ENCODE data around the gene NBPF11. TPM values are rescaled to one million over a fixed set of nuclear protein-coding genes. Genes with fewer than 3 reads are reported as not detected.
"Not testable (repeated sequence)": the region's sequence is repeated elsewhere in the genome, so short reads cannot be mapped to it uniquely, and the experiment has no call there.

The NBPF11 gene
- total RNA-seq, 1 donor from 2014 or later, result 3.1 TPM

DNA sequence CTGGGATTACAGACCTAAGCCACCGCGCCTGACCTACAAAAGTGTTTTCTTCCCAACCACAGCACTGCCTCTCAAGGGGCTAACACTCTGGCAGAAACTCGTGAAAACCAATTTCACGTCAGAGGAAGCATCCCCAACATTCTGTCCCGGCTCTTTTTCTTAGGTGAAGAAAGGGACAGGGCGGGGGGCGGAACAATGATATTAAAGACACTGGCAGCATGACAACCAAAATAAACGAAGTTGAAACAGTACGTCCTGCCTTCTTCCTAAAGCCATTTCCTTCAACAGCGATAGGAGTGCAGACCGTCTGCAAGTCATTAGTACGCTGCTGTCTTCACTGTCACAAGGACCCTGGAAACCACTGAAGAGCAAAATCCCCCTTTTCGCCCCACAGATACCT lies 74.0 kb downstream of the NBPF11 start:
- intact Hi-C loops (cut with DNase I); DNase-seq: not testable (repeated sequence)
- peak; percentile 54 for ATAC-seq (ENCODE audit: poor library complexity)

- intact Hi-C loops (cut with DNase I); DNase-seq; ATAC-seq (ENCODE audit: poor library complexity): not testable (repeated sequence)
Observed at GRCh38 chr1:148077458-148077857, 74.6 kb downstream of the NBPF11 start.

DNA sequence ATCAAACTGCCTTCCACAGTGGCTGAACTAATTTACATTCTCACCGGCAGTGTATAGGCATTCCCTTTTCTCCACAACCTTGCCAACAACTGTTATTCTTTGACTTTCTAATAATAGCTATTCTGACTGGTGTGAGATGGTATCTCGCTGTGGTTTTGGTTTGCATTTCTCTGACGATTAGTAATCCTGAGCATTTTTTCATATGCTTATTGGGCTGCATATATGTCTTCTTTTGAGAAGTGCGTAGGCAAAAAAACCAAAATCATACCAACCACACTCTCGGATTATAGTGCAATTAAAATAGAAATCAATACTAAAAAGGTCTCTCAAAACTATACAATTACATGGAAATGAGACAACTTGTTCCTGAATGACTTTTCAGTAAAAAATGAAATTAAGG lies 78.7 kb downstream of the NBPF11 start:
- intact Hi-C loops (cut with DNase I); ATAC-seq (ENCODE audit: poor library complexity); DNase-seq: not testable (repeated sequence)

GRCh38 chr1:148068606-148069005 lies 83.5 kb downstream of the NBPF11 start:
- intact Hi-C loops (cut with DNase I); ATAC-seq (ENCODE audit: poor library complexity); DNase-seq: not testable (repeated sequence)

DNA sequence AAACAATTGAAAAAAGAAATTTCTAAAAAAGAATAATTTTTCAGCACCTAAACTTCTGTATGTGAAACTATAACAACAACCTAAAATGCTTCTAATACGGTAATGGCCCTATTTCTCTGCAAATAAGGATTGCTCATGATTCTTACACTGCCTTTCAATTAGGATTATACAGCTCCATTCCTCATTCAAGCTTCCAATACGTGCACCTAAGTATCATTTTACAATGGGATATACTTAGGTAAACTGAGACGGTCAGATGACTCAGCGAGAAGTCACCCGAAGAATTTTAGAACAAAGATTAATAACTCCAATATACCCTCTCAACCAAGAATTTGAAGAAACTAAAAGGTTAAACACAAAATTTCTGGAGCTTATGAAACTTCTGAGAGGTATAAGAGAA lies 83.9 kb downstream of the NBPF11 start:
- intact Hi-C loops (cut with DNase I); DNase-seq; ATAC-seq (ENCODE audit: poor library complexity): not testable (repeated sequence)

- intact Hi-C loops (cut with DNase I); DNase-seq: not testable (repeated sequence)
- ATAC-seq (ENCODE audit: poor library complexity), result peak; percentile 18
Observed at GRCh38 chr1:148060294-148060701, 91.8 kb downstream of the NBPF11 start.

DNA sequence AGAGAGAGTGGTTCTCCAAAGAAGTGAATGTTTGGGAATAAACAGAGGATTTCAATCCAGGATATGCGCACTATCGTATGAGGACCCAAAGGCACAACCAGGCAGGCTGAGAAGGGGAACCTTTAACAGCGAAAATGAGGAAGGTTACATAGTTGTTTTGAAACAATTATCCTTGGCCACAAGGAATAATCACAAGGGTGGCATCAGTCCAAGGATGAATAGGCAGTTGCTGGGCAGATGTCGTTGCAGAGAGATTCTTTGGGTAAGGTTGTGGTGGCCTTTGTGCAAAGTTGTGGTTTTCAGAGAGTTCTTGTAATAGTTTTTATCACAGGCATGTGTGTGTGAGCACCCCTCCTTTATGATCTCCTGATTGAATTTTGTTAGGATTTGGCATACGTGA lies 94.7 kb downstream of the NBPF11 start:
- intact Hi-C loops (cut with DNase I); DNase-seq; ATAC-seq (ENCODE audit: poor library complexity): not testable (repeated sequence)

Other genes starting within 250 kb of the NBPF11 start
- not detected for gene GJA8, start 249.5 kb downstream of the NBPF11 start, total RNA-seq
- 5.9 TPM for gene GPR89B, start 223.9 kb downstream of the NBPF11 start, total RNA-seq

Data from Right ventricle myocardium superior (tissue), 1 donor.